Measurements from ENCODE around the gene CACNA1D. TPM values are rescaled to one million over a fixed set of nuclear protein-coding genes. Genes with fewer than 3 reads are reported as not detected.
A peak's percentile ranks its signal among the peaks of the same experiment; 100 is the strongest.

Gene CACNA1D
- polyA plus RNA-seq, 1 donor (not counting 4 experiments of a cell fraction or from before 2014, with no cell fraction given) = 0.20 TPM

DNA sequence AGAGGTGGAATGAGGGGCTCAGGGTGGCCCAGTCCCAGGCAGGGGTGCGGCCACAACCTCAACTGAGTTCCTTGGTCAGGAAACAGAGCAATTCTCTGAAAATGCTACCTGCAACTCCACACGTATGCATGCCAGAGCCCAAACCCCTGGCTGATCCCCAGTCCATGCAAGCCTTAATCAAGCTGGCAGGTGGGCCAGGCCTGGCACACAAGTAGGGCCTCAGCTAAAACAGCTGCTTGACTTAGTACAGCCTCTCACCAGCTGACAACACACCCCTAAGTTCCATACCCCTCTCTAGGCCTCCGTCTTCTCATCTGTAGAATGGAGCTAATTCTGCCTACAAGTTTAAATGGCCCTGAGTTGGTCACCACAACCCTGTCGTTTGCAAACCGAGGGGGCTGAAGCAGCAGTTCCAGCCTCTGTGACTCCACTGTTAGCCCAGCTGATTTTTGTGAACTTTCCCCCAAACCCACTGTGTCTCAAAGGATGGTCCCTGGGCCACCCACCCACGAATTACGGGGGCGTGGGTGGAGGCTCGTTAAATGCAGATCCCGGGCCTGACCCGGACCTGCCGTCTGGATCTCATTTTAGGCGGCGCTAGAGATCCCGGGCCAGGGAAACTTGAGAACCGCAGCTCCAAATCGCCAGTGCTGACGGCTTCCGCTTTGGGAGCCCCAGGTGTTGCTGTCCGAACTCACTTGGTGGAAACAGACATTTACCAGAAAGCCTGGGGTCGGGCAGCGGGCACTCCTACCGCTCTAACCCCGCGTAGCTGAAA is 350.9 kb downstream of the CACNA1D start:
- peak overlapping the region; percentile 46 for H2AFZ ChIP-seq (ENCODE audit: control insufficient read depth, low read length)
- no peaks in the 10 kb centered on the region for H3K36me3 ChIP-seq (ENCODE audit: control insufficient read depth in 2 of 2, extremely low read depth in 1 of 2, insufficient read depth in 2 of 2, low read length in 2 of 2)
- no peaks in the 10 kb centered on the region for H3K9me1 ChIP-seq (ENCODE audit: control insufficient read depth, extremely low read depth, insufficient read depth, low read length)
- peak; percentile 68 for TF ChIP-seq EZH2 (IDR thresholded peaks at IDR 0.05; ENCODE audit: low read length)
- TF ChIP-seq, protein P1, sequence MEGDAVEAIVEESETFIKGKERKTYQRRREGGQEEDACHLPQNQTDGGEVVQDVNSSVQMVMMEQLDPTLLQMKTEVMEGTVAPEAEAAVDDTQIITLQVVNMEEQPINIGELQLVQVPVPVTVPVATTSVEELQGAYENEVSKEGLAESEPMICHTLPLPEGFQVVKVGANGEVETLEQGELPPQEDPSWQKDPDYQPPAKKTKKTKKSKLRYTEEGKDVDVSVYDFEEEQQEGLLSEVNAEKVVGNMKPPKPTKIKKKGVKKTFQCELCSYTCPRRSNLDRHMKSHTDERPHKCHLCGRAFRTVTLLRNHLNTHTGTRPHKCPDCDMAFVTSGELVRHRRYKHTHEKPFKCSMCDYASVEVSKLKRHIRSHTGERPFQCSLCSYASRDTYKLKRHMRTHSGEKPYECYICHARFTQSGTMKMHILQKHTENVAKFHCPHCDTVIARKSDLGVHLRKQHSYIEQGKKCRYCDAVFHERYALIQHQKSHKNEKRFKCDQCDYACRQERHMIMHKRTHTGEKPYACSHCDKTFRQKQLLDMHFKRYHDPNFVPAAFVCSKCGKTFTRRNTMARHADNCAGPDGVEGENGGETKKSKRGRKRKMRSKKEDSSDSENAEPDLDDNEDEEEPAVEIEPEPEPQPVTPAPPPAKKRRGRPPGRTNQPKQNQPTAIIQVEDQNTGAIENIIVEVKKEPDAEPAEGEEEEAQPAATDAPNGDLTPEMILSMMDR (optimal IDR thresholded peaks at IDR 0.05 in 1 of 3, IDR thresholded peaks at IDR 0.05 in 1 of 3, conservative IDR thresholded peaks at IDR 0.05 in 1 of 3; ENCODE audit: extremely low read depth in 1 of 3, insufficient read depth in 2 of 3, low read length in 3 of 3) = peak in 2 of 3 experiments; percentile 13 to 47
- dilution Hi-C loops (cut with MboI; ENCODE audit: extremely low pct_ligation_motif_present, low sequenced_read_pairs) = no loop called here
- peaks cover 40% of the 10 kb centered on the region for H3K27me3 ChIP-seq (ENCODE audit: control insufficient read depth, extremely low read depth, insufficient read depth, low read length)
- peaks cover 4% of the 10 kb centered on the region for H3K4me1 ChIP-seq (ENCODE audit: control insufficient read depth, extremely low read depth, insufficient read depth, low read length)
- no peaks in the 10 kb centered on the region for H4K20me1 ChIP-seq (ENCODE audit: control insufficient read depth, extremely low read depth, insufficient read depth, low read length)
- peak overlapping the region; percentile 85 for H3K4me2 ChIP-seq (ENCODE audit: control insufficient read depth, extremely low read depth, insufficient read depth, low read depth, low read length)
- FAIRE-seq (no peak), DNase-seq (ENCODE audit: low read depth, low spot score) (no peak)
- H3K9ac ChIP-seq (ENCODE audit: control insufficient read depth, extremely low read depth, insufficient read depth, low read length) = no peak overlapping the region
- H3K79me2 ChIP-seq (ENCODE audit: control insufficient read depth, insufficient read depth, low read length) = no peaks in the 10 kb centered on the region
- no peaks in the 10 kb centered on the region for H3K9me3 ChIP-seq (ENCODE audit: control insufficient read depth, low read depth, low read length)
- peak overlapping the region; percentile 23 to 61 (median 59) for H3K4me3 ChIP-seq (ENCODE audit: control insufficient read depth in 2 of 3, extremely low read depth in 1 of 3, insufficient read depth in 2 of 3, low read depth in 1 of 3, low read length in 3 of 3)
- no peak overlapping the region for H3K27ac ChIP-seq (ENCODE audit: control insufficient read depth, insufficient read depth, low read length)

DNA sequence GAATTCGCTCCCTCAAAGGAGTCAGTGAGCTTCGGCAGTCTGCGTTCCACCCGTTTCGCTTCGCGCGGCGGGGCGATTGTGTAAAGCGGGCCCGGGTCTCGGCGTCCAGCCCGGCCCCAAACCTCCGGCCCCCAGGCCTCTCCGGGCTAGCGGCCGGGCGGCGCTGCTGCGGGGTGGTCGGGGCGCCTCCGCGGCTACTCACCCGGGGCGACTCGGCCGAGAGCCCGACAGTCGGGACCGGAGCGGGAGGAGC is 351.4 kb downstream of the CACNA1D start:
- no peak for TF ChIP-seq EZH2 (IDR thresholded peaks at IDR 0.05; ENCODE audit: low read length)
- no peaks in the 10 kb centered on the region for H4K20me1 ChIP-seq (ENCODE audit: control insufficient read depth, extremely low read depth, insufficient read depth, low read length)
- dilution Hi-C loops (cut with MboI; ENCODE audit: extremely low pct_ligation_motif_present, low sequenced_read_pairs) = no loop called here
- peaks cover 4% of the 10 kb centered on the region for H3K4me1 ChIP-seq (ENCODE audit: control insufficient read depth, extremely low read depth, insufficient read depth, low read length)
- H3K79me2 ChIP-seq (ENCODE audit: control insufficient read depth, insufficient read depth, low read length) = no peaks in the 10 kb centered on the region
- peak overlapping the region; percentile 23 to 61 (median 59) for H3K4me3 ChIP-seq (ENCODE audit: control insufficient read depth in 2 of 3, extremely low read depth in 1 of 3, insufficient read depth in 2 of 3, low read depth in 1 of 3, low read length in 3 of 3)
- H2AFZ ChIP-seq (ENCODE audit: control insufficient read depth, low read length) = peak overlapping the region; percentile 46
- FAIRE-seq (no peak), DNase-seq (ENCODE audit: low read depth, low spot score) (no peak)
- peak overlapping the region; percentile 85 for H3K4me2 ChIP-seq (ENCODE audit: control insufficient read depth, extremely low read depth, insufficient read depth, low read depth, low read length)
- no peaks in the 10 kb centered on the region for H3K9me3 ChIP-seq (ENCODE audit: control insufficient read depth, low read depth, low read length)
- no peak overlapping the region for H3K27ac ChIP-seq (ENCODE audit: control insufficient read depth, insufficient read depth, low read length)
- H3K36me3 ChIP-seq (ENCODE audit: control insufficient read depth in 2 of 2, extremely low read depth in 1 of 2, insufficient read depth in 2 of 2, low read length in 2 of 2) = no peaks in the 10 kb centered on the region
- H3K27me3 ChIP-seq (ENCODE audit: control insufficient read depth, extremely low read depth, insufficient read depth, low read length) = peaks cover 40% of the 10 kb centered on the region
- H3K9ac ChIP-seq (ENCODE audit: control insufficient read depth, extremely low read depth, insufficient read depth, low read length) = no peak overlapping the region
- no peaks in the 10 kb centered on the region for H3K9me1 ChIP-seq (ENCODE audit: control insufficient read depth, extremely low read depth, insufficient read depth, low read length)
